Stimulated activated CD8-positive, alpha-beta memory T cell treated with anti-CD3 and anti-CD28 coated beads, Interleukin-12 subunit alpha, Interleukin-12 subunit beta, amount 100 ng/mL, for 1 hour (primary cell): ENCODE data around the gene LDLRAD4.
"Not testable (repeated sequence)": the region's sequence is repeated elsewhere in the genome, so short reads cannot be mapped to it uniquely, and the experiment has no call there.

ENCODE experiments used
- DNase-seq: peaks from one replicate; pipeline ENCODE4 v3.0.0-alpha.2; 2020; ENCODE audit warnings: low read depth

LDLRAD4 gene

GRCh38 chr18:13603304-13604019, 384.9 kb downstream of the LDLRAD4 start:
- no peak for DNase-seq

- DNase-seq: no peak
These were observed 386.2 kb downstream of the LDLRAD4 start for GRCh38 chr18:13604786-13605185.

GRCh38 chr18:13605477-13605876, 386.9 kb downstream of the LDLRAD4 start:
- DNase-seq: no peak

- DNase-seq: no peak
These were observed 387.3 kb downstream of the LDLRAD4 start for GRCh38 chr18:13605901-13606300.

GRCh38 chr18:13606604-13607254, 388.2 kb downstream of the LDLRAD4 start:
- no peak for DNase-seq

GRCh38 chr18:13608024-13608562, 389.5 kb downstream of the LDLRAD4 start:
- not testable (repeated sequence) for DNase-seq

- DNase-seq: no peak
These were observed 390.4 kb downstream of the LDLRAD4 start for GRCh38 chr18:13608791-13609532.

- no peak for DNase-seq
These were observed 392.1 kb downstream of the LDLRAD4 start for GRCh38 chr18:13610555-13611141.

GRCh38 chr18:13611142-13611600, 392.6 kb downstream of the LDLRAD4 start:
- no peak for DNase-seq

- no peak for DNase-seq
These were observed 393.1 kb downstream of the LDLRAD4 start for GRCh38 chr18:13611601-13612195.

- peak; percentile 57 for DNase-seq
These were observed 393.8 kb downstream of the LDLRAD4 start for GRCh38 chr18:13612196-13612997.

- DNase-seq: no peak
These were observed 394.5 kb downstream of the LDLRAD4 start for GRCh38 chr18:13613099-13613498.

- DNase-seq: no peak
These were observed 395.3 kb downstream of the LDLRAD4 start for GRCh38 chr18:13613591-13614501.

GRCh38 chr18:13614641-13615288, 396.2 kb downstream of the LDLRAD4 start:
- no peak for DNase-seq

- DNase-seq: no peak
These were observed 396.9 kb downstream of the LDLRAD4 start for GRCh38 chr18:13615432-13615861.

GRCh38 chr18:13616041-13616440, 397.5 kb downstream of the LDLRAD4 start:
- no peak for DNase-seq

- no peak for DNase-seq
These were observed 398.0 kb downstream of the LDLRAD4 start for GRCh38 chr18:13616525-13617035.

GRCh38 chr18:13617826-13618515, 399.4 kb downstream of the LDLRAD4 start:
- no peak for DNase-seq
